Measurements from ENCODE around the gene ZNF92. TPM values are rescaled to one million over a fixed set of nuclear protein-coding genes. Genes with fewer than 3 reads are reported as not detected.

The ZNF92 gene
- total and polyA plus RNA-seq, 2 donors (not counting 1 experiment from before 2014, with no cell fraction given), result 8.2 to 65.4 TPM

- H4K20me1 ChIP-seq (ENCODE audit: control insufficient read depth, insufficient read depth, low read length, poor library complexity, severe bottlenecking), result peaks cover 37% of the 10 kb centered on the region
- peak overlapping the region in 1 of 2 donors; percentile 75 for H3K27ac ChIP-seq (ENCODE audit: low read length in 2 of 2)
Measured at GRCh38 chr7:65381742-65382141, 8.1 kb downstream of the ZNF92 start.

More at GRCh38 chr7:65381742-65382141, 8.1 kb downstream of the ZNF92 start:
- H3K4me2 ChIP-seq (replicated peaks; ENCODE audit: low read depth, low read length, poor library complexity, severe bottlenecking), result peak overlapping the region; percentile 29
- H3K36me3 ChIP-seq (replicated peaks in 1 of 2; ENCODE audit: control extremely low read depth in 1 of 2, control insufficient read depth in 1 of 2, extremely low read depth in 1 of 2, insufficient read depth in 2 of 2, low read length in 1 of 2), result peaks cover 6 to 17% of the 10 kb centered on the region in 2 experiments
- TF ChIP-seq CTCF (IDR thresholded peaks at IDR 0.05) (no peak), EZH2 (IDR thresholded peaks at IDR 0.05; ENCODE audit: borderline replicate concordance, insufficient read depth, low read depth, low read length, poor library complexity, severe bottlenecking) (no peak)
- peaks cover 86% of the 10 kb centered on the region for H3K4me1 Mint-ChIP-seq
- H3K27me3 ChIP-seq (replicated peaks in 1 of 4; ENCODE audit: control extremely low read depth in 1 of 4, control insufficient read depth in 3 of 4, insufficient read depth in 4 of 4, low read length in 3 of 4), result no peaks in the 10 kb centered on the region
- peaks cover 99% of the 10 kb centered on the region for H3K79me2 ChIP-seq (ENCODE audit: control insufficient read depth, insufficient read depth, low read length)
- no peak overlapping the region for H2AFZ ChIP-seq (ENCODE audit: insufficient read depth, low read depth, low read length, poor library complexity, severe bottlenecking)
- H3K27me3 Mint-ChIP-seq, result no peaks in the 10 kb centered on the region
- H3K27ac Mint-ChIP-seq, result peak overlapping the region; percentile 68
- peaks cover 53 to 77% of the 10 kb centered on the region in 2 donors for H3K4me1 ChIP-seq (ENCODE audit: control insufficient read depth in 2 of 2, insufficient read depth in 2 of 2, low read length in 2 of 2)
- H3K9ac ChIP-seq (ENCODE audit: low read length), result no peak overlapping the region
- H3K4me3 ChIP-seq (ENCODE audit: control extremely low read depth in 1 of 5, extremely low read depth in 1 of 5, insufficient read depth in 1 of 5, low read depth in 2 of 5, low read length in 4 of 5), result no peak overlapping the region
- ChIA-PET CTCF (interaction anchor here (1.2 kb wide), 1 partner anchor 9 kb away, joined by 3 read pairs; the partner anchor contains the start of gene ZNF92), POLR2A (interaction anchor here (2.1 kb wide), 1 partner anchor 8 kb away, joined by 12 read pairs; the partner anchor contains the start of gene ZNF92)
- WGBS (ENCODE audit: insufficient coverage), result 100% methylated on average over 1 of the region's 3 CpGs
- ATAC-seq (ENCODE audit: low read depth) (no peak), DNase-seq (no peak)
- peaks cover 0 to 3% (median 0%) of the 10 kb centered on the region in 3 donors for H3K9me3 ChIP-seq (ENCODE audit: control extremely low read depth in 1 of 3, control insufficient read depth in 2 of 3, insufficient read depth in 1 of 3, low read length in 2 of 3)
- H3K4me3 Mint-ChIP-seq, result peak overlapping the region; percentile 63
- H3K9me3 Mint-ChIP-seq (ENCODE audit: insufficient read depth), result no peaks in the 10 kb centered on the region
- intact Hi-C loops (cut with micrococcal nuclease), result loop anchor here (10.0 kb wide), 1 partner anchor 123 kb away; no protein-coding TSS in a partner anchor

Data from B cell (primary cell).